AML-193 (cell line): ENCODE results near the gene XPNPEP3.

Source experiments
- DNase-seq, 2 experiments: peaks; one replicate each; lab custom pipeline; 2025; lab: John Stamatoyannopoulos, UW

The XPNPEP3 gene

DNA sequence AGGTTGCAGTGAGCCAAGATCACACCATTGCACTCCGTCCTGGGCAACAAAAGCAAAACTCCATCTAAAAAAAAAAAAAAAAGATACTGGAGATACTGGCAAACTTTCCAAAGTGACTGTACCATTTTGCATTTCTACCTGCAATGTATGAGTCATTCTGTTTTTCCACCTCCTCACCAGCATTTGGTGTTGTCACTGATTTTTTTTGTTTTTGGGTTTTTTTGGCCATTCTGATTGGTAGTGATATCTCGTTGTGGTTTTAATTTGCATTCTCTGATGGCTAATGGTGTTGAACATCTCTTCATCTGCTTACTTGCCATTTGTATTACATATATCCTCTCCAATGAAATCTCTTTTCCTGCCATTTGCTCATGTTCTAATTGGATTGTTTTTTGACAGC lies 82.3 kb downstream of the XPNPEP3 start:
- DNase-seq, result no peak

DNA sequence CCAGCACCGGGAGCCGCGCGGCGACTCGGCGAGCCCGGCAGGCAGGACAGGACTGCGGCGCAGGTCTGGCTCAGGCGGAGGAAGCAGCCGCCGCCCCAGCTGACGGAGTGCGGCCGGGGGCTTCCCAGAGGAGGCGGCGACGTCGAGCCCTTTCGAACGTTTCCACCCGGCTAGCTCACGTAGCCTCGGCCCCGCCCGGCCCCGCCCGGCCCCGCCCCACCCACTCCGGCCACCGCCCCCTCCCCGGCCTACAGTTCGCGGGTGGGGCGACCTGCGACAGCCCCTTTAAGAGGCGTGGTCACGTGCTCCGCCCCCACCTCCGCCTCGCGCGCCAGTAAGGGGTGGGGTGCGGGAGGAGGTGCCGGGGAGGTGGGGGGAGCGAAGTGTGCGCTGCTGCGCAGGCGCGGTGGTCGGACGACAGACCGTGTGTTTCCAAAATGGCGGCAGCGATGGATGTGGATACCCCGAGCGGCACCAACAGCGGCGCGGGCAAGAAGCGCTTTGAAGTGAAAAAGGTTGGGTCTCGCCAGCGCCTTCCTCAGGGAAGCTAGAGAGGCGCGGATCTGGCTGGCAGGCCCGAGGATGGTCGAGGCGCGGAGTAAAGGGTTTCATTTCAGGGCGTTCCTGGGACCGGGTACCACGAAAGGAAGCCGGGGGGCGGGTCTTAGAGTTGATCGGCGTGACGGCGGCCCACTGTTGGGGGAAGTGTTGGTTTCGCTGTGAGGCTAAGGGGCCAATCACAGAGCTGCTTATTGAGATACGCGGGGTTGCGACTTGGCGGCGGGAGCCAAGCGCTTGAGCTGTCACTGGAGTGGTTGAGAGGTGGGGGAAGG lies 94.2 kb downstream of the XPNPEP3 start, which contains the start of gene RBX1:
TSS of gene RBX1 (plus strand) at position 417 of the 833 bp plus-strand sequence. CDS start at position 438, 21 bp downstream.
- DNase-seq, result peak; percentile 94 to 96

DNA sequence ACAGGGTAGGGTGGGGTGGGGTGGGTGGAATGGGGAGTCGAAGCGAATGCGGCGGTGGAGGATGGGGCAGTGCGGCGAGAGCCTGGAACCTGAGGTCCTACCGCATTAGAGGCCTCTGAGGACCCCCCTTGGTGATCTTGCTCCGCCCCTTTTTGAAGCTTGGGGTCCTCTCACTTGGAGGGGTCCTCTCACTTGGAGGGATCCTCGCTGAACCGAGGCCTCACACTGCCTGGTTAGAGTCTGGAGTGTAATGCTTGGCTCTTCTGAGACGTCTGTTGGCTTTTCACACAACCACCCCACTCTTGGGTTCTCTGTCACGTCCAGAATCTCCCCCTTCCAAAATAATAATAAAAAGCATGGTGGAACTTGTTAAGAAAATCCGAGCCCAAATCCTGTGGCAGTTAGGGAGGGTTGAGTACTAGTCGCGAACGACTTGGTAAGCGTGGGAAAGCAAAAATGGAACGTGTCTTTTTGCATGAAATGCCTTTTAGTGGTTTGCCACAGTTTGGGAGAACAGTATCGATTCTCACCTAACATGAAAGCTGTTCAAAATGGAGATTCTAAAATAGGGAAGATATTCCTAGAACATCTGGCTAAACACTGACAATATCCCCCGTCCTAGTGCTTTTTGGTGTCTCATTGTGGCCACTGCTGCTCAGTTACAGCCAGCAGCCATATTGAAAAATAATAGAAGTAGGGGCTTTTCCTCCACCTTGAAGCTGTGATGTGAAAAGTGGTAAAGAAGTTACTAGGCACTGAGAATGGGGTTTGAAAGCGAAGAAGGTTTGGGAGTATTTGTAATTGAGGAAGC lies 95.1 kb downstream of the XPNPEP3 start:
- no peak for DNase-seq

DNA sequence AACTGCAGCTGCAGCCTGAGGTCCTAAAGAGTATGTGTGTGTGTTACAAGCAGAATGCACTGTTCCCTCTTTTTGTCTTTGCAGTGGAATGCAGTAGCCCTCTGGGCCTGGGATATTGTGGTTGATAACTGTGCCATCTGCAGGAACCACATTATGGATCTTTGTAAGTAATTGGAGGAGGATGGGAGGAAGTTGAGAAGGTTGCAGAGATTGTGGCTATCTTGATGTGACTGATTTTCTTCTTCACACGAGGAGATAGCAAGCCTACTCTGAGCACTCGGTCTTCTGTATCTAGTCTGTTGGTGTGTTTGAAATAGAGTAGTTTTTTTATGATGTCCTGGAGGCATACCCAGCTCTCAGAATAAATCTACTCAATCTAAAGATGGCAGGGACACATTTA lies 96.5 kb downstream of the XPNPEP3 start:
- no peak for DNase-seq

DNA sequence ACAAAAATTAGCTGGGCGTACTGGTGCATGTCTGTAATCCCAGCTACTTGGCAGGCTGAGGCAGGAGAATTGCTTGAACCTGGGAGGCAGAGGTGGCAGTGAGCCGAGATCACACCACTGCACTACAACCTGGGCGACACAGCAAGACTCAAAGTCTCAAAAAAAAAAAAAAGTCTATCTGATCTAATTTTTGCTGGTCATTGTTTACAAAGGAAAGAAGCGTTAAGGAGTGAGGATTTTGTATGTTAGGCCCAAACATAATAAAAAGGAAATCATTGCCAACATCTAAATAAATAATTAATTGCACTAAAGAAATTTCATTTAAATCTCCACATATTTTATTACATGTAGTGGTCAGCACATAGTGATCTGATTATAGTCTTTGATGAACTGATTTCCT lies 97.2 kb downstream of the XPNPEP3 start:
- no peak for DNase-seq

DNA sequence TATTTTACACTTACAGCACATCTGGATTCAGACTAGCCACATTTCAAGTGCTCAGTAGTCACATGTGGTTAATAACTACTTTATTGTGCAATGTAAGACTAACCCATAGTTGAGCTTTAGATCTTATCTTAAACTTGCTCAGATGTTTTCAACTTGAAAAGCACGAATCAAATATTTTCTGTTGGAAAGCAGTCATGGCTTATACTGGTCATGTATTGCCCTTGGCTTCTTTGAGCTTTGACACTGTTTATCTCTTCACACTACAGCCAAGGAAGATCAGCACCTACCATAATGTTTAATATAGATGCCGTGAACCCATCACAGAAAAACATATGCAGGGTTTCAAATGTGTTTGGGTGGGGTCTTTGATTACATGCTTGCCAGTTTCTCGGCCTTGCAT lies 98.6 kb downstream of the XPNPEP3 start:
- no peak for DNase-seq

DNA sequence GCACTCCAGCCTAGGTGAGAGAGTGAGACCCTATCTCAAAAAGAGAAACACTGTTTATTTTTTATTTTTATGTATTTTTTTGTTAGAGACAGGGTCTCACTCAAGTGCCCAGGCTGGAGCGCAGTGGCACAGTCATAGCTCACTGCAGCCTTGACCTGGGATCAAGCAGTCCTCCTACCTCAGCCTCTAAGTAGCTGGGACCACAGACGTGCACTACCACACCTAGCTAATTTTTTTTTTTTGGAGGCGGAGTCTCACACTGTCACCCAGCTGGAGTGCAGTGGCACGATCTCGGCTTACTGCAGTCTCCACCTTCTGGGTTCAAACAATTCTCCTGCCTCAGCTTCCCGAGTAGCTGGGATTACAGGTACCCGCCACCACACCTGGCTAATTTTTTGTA lies 100.7 kb downstream of the XPNPEP3 start:
- no peak for DNase-seq

DNA sequence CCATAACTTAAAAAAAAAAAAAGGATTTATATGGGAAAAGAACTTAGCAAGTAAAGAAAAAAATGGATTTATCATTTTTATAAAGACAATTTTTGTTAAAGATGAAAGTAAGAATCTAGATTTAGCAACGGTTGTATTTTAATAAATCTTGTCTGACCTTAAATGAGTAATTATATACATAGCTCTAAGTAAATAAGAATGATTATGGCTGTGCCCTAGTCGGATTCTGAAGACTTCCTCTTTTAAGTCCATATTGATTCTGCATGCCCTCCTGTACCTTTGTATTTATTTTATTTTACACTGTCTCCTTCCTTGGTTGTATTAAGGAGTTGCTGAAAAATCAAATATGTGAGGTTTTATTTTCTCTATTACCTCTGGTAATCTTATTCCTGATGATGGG lies 101.4 kb downstream of the XPNPEP3 start:
- no peak for DNase-seq

DNA sequence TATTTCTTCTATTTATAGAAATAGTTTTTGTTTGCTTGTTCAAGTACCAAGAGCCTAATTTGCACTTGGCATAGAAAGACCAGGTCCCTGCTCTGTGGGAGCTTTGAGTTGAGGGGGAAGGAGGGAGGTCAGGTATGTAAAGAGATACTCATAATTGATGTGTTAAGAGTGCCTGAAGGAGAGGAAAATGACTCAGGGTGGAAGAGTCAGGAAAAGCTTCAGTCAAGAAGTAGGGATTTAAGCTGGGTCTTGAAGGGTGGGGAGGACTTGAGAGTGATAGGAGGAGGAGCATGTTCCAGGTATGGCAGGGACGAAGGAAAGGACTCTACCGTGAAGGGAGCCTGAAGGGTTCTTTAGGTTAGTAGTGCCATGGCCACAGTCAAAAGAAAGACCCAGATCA lies 103.2 kb downstream of the XPNPEP3 start:
- DNase-seq, result no peak

DNA sequence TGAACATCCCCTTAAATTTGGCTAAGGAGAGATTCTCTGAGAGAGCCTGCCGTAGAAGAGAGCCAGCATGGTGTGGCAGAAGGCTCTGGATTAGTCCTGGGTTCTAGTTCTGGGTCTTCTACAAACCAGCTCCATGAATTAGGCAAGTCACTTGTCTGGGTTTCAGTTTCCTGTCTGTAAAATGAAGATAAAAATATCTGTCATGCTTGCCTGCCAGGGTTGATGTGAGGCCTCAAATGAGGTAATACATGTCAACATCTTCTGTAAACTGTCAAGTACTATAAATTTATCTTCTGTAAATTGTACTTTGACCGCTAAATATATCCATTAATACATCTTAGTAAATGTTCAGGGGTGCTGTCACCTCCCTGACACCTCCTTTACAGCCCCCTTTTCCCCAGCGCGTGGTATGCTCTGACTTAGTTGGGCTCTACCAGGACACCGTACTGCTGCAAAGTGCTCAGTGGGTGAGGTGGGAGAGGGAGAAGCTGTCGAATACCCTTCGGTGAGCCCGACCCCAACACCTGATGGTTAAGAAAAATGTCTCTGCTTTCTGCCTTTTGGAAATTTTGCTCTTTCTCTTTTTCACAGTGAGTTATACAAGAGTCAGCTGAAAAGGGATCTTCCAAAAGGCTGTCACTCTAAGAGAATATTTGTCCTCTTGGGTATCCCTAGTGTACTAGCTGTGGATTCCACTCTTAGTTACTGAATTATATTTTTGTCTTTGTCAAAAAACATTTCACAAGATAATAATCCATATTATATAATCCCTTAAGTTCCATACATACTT lies 109.2 kb downstream of the XPNPEP3 start:
- no peak for DNase-seq

DNA sequence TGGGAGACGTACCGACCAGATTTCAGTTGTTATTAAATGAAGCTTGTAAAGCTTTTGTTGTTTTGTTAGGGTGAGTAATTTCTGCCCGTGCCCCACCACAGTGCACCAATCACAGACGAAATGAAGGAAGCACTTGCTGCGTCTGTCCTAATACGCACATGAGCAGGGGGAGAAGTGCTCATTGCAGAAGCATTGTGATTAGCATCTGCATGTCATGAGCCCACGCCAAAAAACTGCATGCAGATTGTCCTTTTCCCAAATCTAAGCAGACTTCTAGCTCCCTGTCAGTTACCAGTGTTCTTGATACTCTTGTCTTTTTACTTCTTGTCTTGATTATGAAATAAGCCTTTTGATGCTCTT lies 109.8 kb downstream of the XPNPEP3 start:
- no peak for DNase-seq

DNA sequence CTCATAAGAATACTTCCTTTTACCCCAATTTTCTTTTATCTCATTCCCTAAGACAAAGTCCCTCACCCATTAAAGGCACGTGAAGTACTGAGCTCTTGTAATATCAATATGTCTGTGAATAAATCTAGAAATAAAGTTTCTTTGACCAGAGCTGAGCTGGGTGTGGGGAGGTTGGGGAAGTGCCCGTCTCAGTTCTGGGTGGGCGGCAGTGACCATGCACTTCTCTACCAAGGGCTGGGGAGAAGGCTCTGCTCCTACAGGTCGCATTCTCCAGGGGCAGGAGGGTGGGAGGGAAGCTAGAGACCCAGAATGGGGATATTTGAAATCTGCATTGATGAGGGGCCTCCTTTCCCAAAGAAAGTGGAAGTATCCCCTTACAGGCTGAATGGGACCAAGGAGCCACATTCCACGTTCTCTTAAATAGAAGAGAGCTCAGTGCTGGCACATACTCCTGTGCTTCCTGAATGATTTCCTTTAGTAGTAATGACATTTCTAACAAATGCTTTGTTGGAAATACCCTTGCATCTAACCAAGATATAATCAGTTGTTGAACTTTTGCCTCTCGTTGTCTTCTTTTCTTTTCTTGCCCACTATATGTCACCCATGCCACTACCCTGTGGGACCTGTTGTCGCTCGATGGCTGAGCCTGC lies 110.3 kb downstream of the XPNPEP3 start:
- no peak for DNase-seq

DNA sequence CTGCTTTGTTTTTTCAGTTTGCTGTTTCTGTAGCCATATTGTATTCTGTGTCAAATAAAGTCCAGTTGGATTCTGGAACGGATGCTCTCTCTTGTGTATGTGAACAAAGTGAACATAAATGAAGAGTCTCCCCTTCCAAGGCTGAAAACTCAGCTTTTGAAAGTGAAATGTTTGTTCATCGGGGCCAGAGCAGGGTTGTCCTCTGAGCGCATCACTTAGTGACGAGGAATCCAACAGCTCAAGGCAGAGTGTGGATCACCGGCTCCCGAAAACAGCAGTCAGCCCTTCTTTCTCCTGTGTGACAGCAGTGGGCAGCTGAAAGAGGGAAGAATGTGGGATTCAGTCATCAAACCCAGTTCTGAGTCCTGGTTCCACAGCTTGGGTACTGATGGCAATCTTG lies 115.6 kb downstream of the XPNPEP3 start:
- DNase-seq, result no peak

DNA sequence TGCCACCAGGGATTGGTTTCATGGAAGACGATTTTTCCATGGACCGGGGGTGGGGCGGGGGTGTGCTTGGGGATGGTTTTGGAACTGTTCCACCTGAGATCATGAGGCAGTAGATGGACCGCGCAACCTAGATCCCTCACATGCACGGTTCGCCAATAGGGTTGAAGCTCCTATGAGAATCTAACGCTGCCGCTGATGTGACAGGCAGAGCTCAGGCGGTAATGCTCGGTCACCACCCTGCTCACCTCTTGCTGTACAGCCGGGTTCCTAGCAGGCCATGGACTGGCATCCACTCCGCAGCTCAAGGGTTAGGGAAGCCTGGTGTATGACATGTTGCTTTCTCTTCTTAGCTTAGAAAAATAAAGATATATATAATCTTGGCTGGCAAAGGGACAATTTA lies 116.2 kb downstream of the XPNPEP3 start:
- no peak for DNase-seq

DNA sequence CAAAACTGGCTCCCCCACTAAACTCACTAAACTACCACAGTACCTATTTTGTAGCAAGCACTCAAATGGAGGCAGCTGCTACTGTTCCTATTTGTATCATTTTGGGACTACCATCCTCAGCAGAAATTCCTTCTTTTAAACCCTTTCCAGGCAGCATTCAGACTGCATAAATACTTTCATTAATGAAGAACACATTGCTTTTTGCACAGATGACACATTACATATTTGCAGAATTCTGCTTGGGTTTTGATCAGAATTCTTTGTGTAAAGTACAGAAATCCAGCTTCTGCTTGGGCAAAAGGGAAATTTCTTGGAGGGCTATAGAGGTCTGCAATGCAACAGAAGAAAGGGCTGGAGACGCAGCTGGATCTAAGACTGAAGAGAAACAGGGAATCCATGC lies 118.4 kb downstream of the XPNPEP3 start:
- no peak for DNase-seq

DNA sequence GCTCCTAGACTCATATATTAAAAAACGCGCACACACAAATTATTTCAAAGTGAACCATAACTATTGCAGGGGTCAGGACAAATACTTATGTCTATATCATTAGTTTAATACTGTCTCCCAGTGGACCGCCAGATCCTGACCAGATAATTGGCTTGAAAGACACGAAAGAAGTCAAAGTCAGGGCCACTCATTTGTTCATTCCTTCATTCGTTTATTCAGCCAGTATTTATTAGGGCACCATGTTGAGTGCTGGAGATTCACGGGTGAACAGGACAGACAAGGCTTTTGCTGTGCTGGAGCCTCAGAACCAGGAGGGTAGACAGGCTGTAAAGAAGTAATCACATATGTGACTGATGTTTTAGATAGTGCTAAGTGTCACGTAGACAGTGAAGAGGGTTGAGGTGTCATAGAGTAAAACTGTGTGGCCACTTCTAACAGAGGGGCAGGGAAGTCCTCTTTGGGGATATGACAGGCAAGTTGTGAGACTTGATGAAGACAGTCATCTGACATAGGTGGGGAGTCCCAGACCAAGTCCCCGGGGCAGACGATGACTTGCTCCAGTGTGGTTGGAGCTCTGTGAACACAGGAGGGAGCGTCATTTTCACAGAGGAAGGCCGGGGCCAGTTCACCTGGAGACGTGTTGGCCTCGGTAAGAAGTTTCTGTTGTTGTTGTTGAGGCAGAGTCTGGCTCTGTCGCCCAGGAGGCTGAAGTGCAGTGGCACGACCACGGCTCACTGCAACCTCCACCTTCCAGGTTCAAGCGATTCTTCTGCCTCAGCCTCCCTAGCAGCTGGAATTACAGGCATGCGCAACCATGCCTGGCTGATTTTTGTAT lies 120.1 kb downstream of the XPNPEP3 start:
- no peak for DNase-seq

DNA sequence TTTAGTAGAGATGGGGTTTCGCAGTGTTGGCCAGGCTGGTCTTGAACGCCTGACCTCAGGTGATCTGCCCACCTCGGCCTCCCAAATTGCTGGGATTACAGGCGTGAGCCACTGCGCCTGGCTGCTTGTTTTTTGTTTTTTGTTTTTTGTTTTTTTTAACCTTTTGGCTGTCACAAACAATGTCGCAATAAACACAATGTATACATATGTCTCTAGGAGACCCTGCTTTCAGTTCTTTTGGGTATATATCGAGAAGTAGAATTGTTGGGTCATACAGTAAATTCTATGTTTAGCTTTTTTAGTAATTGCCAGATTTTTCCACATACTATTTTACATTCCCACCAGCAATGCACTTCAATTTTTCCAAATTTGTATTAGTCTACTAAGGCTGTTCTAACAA lies 122.2 kb downstream of the XPNPEP3 start:
- no peak for DNase-seq

DNA sequence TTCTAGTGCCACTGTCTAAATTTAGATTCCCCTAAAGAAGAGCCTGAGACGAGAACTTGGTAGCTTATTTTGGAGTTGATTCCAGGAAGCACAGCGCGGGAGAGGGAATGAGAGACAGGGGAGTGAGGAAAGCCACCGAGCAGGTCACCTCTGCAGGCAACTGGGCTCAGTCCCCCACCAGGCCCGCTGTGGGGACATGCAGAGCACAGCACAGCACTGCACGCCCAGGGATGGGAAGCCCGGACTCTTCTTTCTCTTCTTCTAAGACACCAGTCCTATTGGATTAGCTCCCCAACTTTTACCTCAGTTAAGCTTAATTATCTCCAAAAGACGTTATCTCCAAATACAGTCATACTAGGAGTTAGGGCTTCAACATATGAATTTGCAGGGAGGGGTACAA lies 122.9 kb downstream of the XPNPEP3 start:
- no peak for DNase-seq
